GM21526 (cell line): ENCODE data around the gene UGT2B17.
"Not testable (repeated sequence)": the region's sequence is repeated elsewhere in the genome, so short reads cannot be mapped to it uniquely, and the experiment has no call there.

Experiments used
- ATAC-seq: cut with Tn5 transposase; IDR thresholded peaks from one replicate; pipeline ENCODE4 v1.9.1; 2021; ENCODE audit warnings: moderate library complexity; ENCODE audit not compliant: unreplicated experiment, low FRiP score

Gene UGT2B17

GRCh38 chr4:68569466-68570121, 6.5 kb downstream of the UGT2B17 start:
- ATAC-seq, result no peak

GRCh38 chr4:68569036-68569435, 7.1 kb downstream of the UGT2B17 start:
- ATAC-seq, result not testable (repeated sequence)

DNA sequence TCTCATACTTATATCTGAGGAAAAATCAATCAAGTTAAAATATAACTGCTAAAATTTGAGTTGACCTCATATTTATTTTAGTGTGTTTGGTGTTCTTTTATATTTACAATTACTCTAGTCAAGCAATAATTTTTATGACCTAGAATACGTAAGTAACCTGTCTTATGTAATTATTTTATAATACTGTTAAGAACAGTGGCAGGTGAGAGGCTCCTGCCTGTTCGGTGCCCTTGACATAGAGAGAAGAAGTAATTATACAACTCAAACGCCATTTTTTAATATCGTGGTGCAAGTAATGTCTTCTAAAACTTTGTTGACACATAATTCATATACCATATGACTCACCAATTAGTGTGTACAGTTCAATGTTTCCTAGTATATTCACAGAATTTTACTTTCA, 7.6 kb downstream of the UGT2B17 start:
- not testable (repeated sequence) for ATAC-seq

DNA sequence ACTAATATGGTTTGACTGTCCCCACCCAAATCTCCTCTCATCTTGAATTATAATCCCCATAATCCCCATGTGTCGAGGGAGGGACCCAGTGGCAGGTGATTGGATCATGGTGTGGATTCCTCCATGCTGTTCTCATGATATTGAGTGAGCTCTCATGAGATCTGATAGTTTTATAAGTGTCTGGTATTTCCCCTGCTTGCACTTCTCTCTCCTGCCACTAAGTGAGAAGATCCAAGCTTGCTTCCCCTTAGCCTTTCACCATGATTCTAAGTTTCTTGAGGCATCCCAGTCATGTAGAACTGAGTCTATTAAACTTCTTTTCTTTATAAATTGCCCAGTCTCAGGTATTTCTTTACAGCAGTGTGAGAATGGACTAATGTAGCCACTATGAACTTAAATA, 9.8 kb downstream of the UGT2B17 start:
- not testable (repeated sequence) for ATAC-seq

GRCh38 chr4:68565082-68565481, 11.0 kb downstream of the UGT2B17 start:
- not testable (repeated sequence) for ATAC-seq

GRCh38 chr4:68560364-68561070, 15.6 kb downstream of the UGT2B17 start:
- not testable (repeated sequence) for ATAC-seq

DNA sequence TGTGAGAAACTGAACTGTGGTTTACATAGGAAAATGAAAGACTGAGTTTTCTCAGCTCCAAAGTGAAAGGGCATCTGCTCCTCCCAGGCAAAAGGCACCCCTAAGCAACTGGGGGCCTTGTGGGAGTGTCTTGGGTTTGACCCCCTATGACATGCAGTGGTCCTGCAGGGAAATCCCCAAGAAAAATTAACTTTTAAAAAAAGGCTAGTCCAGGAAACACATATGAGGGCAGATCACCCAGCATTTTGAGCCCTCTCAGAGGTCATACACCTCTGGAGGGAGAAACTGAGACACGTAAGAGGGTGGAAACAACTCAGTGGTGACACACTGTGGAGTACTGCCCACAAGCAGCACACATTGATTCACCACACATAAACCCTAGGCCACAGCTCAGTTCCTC, 22.3 kb downstream of the UGT2B17 start:
- ATAC-seq, result not testable (repeated sequence)

- ATAC-seq, result not testable (repeated sequence)
These were observed 23.0 kb downstream of the UGT2B17 start for GRCh38 chr4:68552818-68553811.

DNA sequence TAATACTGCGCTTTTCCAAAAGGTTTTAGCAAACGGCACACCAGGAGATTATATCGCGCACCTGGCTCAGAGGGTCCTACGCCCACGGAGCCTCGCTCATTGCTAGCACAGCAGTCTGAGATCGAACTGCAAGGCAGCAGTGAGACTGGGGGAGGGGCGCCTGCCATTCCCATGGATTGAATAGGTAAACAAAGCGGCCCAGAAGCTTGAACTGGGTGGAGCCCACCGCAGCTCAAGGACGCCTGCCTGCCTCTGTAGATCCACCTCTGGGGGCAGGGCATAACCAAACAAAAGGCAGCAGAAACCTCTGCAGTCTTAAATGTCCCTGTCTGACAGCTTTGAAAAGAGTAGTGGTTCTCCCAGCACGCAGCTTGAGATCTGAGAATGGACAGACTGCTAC, 33.4 kb downstream of the UGT2B17 start:
- not testable (repeated sequence) for ATAC-seq

DNA sequence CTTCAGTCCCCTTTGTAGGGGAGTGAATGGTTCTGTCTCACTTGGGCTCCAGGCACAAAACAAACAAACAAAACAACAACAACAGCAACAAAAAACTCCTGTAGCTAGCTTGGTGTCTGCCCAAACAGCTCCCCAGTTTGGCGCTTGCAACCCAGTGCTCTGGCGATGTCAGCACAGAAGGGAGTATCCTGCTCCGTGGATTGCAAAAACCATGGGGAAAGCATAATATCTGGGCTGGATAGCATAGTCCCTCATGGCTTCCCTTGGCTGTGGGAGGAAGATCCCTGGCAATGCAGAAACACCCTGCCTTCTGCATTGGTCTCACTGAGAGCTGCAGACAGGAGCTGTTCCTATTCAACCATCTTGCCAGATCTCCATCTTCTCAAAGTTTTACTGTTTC, 39.7 kb downstream of the UGT2B17 start:
- ATAC-seq, result no peak

DNA sequence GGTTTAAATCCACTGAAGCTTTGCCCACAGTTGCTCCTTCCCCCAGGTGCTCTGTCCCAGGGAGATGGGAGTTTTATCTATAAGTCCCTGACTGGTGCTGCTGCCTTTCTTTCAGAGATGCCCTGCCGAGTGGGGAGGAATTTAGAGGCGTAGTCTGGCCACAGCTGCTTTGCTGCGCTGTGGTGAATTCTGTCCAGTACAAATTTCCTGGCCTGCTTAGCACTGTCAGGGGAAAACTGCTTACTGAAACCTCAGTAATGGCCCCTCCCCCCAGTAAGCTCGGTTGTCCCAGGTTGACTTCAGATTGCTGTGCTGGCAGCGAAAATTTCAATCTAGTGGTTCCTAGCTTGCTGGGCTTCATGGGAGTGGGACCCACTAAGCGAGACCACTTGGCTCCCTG, 40.1 kb downstream of the UGT2B17 start:
- ATAC-seq, result no peak

- ATAC-seq, result not testable (repeated sequence)
These were observed 53.9 kb downstream of the UGT2B17 start for GRCh38 chr4:68522232-68522631.

GRCh38 chr4:68520985-68521384, 55.1 kb downstream of the UGT2B17 start:
- no peak for ATAC-seq

DNA sequence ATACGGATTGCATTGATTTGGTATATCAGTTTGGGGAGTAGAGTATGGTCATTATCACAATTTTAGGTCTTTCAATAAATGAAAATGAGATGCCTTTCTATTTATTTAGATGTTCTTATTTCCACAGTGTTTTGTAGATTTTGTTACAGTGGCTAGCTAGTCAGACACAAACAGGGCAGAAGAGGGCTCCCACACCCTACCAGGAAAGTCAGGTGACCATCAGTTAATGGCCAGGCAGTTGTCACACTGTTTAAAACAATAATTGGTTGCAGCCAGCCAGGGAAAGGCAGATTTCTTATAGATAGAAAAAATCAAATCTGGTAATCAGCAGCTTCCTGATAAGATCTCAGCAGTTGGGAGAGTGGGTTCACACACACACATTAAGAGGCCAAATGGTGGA, 57.2 kb downstream of the UGT2B17 start:
- no peak for ATAC-seq

GRCh38 chr4:68505452-68505851, 70.7 kb downstream of the UGT2B17 start:
- not testable (repeated sequence) for ATAC-seq

DNA sequence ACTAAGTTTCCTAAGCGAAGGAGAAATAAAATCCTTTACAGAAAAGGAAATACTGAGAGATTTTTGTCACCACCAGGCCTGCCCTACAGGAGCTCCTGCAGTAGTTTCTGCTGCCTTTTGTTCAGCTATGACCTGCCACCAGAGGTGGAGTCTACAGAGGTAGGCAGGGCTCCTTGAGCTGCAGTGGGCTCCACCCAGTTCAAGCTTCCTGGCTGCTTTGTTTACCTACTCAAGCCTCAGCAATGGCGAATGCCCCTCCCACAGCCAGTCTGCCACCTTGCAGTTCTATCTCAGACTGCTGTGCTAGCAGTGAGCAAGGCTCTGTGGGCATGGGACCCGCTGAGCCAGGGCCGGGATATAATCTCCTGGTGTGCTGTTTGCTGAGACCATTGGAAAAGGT, 71.3 kb downstream of the UGT2B17 start:
- ATAC-seq, result not testable (repeated sequence)

DNA sequence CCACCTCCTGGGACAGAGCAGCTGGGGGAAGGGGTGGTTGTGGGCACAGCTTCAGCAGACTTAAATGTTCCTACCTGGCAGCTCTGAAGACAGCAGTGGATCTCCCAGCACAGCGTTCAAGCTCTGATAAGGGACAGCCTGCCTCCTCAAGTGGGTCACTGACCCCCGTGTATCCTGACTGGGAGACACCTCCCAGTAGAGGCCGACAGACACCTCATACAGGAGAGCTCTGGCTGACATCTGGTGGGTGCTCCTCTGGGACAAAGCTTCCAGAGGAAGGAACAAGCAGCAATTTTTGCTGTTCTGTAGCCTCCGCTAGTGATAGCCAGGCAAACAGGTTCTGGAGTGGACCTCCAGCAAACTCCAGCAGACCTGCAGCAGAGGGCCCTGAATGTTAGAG, 72.7 kb downstream of the UGT2B17 start:
- not testable (repeated sequence) for ATAC-seq

DNA sequence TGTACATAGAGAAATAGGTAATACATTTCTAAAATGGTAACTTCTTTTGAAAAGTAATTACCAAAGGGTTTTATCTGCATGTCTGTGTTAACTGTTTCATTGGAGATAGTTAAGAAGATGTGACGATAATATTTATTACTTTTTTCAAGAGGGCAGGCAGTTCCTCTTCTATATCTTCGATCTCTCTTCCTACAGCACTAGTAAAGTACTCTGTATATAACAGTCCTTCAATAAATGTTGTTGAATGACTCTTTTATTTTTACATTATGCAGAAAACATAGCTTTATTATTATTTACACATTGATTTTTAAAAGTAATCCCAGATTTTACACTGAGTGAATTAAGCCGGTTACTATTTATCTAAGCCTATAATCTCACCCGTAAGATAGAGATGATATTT, 77.1 kb downstream of the UGT2B17 start:
- no peak for ATAC-seq

- peak; percentile 97 for ATAC-seq
These were observed 77.6 kb downstream of the UGT2B17 start for GRCh38 chr4:68498413-68499007.

DNA sequence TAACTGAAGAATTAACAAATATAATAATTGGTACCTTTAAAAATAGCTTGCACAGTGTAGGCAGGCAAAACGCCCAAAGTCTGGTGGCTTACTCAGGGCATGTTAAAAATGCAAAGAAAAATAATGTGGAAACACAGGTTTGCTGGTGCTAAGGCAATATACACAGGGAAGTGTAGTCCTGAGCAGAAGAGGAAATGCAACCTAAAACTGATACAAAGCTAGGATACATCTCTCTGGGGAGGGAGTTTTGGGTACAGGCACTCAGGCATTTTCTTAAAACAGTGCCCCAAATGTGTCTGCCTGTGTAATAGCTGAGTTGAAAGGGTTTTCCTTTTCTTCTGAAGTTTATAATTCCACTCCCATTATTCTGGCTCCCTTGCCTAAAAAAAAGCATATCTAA, 81.4 kb downstream of the UGT2B17 start:
- no peak for ATAC-seq
